HepG2 (cell line): ENCODE results near the gene LIF. TPM values are rescaled to one million over a fixed set of nuclear protein-coding genes. Genes with fewer than 3 reads are reported as not detected.
A peak's percentile ranks its signal among the peaks of the same experiment; 100 is the strongest.

ENCODE experiments used
- EP300 ChIP-seq, 3 experiments: sonication (generic) in 1 of 3; formaldehyde crosslinking in 1 of 3; IDR thresholded peaks; 2 replicates each; pipeline versions ENCODE4 v1.5.1 to v1.6.1; 2011 to 2020; ENCODE audit warnings: low read depth in 2 of 3, low read length in 2 of 3, borderline replicate concordance in 1 of 3, improper control_type of control experiment in 1 of 3, mild to moderate bottlenecking in 1 of 3, missing genetic modification reagents in 1 of 3, moderate library complexity in 1 of 3
- IRF2 ChIP-seq: IDR thresholded peaks from 2 replicates; pipeline ENCODE4 v1.6.1; 2018; ENCODE audit warnings: missing genetic modification reagents, missing compliant biosample characterization
- KAT7 ChIP-seq: IDR thresholded peaks from 2 replicates; pipeline ENCODE4 v1.6.1; 2018; ENCODE audit warnings: borderline replicate concordance, missing compliant biosample characterization
- MXD4 ChIP-seq: IDR thresholded peaks from 2 replicates; pipeline ENCODE4 v1.6.1; 2016; ENCODE audit warnings: mild to moderate bottlenecking, missing biosample characterization, missing genetic modification reagents
- SMAD3 ChIP-seq: sonication (generic); formaldehyde crosslinking; IDR thresholded peaks from 2 replicates; pipeline ENCODE4 v1.4.0; 2020; ENCODE audit warnings: missing genetic modification reagents
- SRSF9 ChIP-seq: fragments of 200-400 bp; formaldehyde crosslinking; IDR thresholded peaks from 2 replicates; pipeline ENCODE4 v1.6.1; 2018; ENCODE audit warnings: borderline replicate concordance, mild to moderate bottlenecking, low read depth, low read length; ENCODE audit not compliant: insufficient read depth, poor library complexity, severe bottlenecking
- TSC22D2 ChIP-seq: sonication (generic); formaldehyde crosslinking; IDR thresholded peaks from 2 replicates; pipeline ENCODE4 v1.5.1; 2020; ENCODE audit warnings: missing genetic modification reagents, mild to moderate bottlenecking, borderline replicate concordance
- ZNF234 ChIP-seq: sonication (generic); formaldehyde crosslinking; conservative IDR thresholded peaks from 2 replicates; pipeline ENCODE4 v1.5.1; 2020; ENCODE audit warnings: mild to moderate bottlenecking, missing genetic modification reagents
- ZNF484 ChIP-seq: sonication (generic); formaldehyde crosslinking; IDR thresholded peaks from 2 replicates; pipeline ENCODE4 v1.5.1; 2020; ENCODE audit warnings: mild to moderate bottlenecking, low read depth, missing genetic modification reagents, borderline replicate concordance
- polyA plus RNA-seq, 8 experiments: library from polyadenylated mRNA; depleted of rRNA in 3 of 8; stranded (reverse) in 7 of 8; unstranded in 1 of 8; fragments of >200 nt; fragmentation: Illumina TruSeq in 4 of 8; extraction: Trizol in 4 of 8; gene quantifications; 2 replicates each; pipeline versions ENCODE4 v1.2.1 to v1.2.3, GENCODE V29; 2011 to 2016; ENCODE audit warnings: low read depth in 4 of 8, missing spikeins in 1 of 8, mixed read lengths in 1 of 8; ENCODE audit not compliant: insufficient read depth in 1 of 8
- total RNA-seq, 5 experiments: library from RNA; depleted of rRNA; stranded (reverse); fragments of >200 nt; fragmentation: Illumina TruSeq; extraction: Trizol; gene quantifications; 2 replicates each; pipeline ENCODE4 v1.2.3, GENCODE V29; 2016; ENCODE audit warnings: low read depth in 1 of 5
- TF ChIP-seq, protein P1 (sequence below): sonication (generic); formaldehyde crosslinking; IDR thresholded peaks from 2 replicates; pipeline ENCODE4 v1.4.0; 2020; ENCODE audit warnings: missing genetic modification reagents
- TF ChIP-seq, protein P2 (sequence below): sonication (generic); formaldehyde crosslinking; IDR thresholded peaks from 2 replicates; pipeline ENCODE4 v1.5.0; 2020; ENCODE audit warnings: mild to moderate bottlenecking, missing genetic modification reagents, borderline replicate concordance
- TF ChIP-seq, protein P3 (sequence below): sonication (generic); formaldehyde crosslinking; IDR thresholded peaks from 2 replicates; pipeline ENCODE4 v1.5.0; 2020; ENCODE audit warnings: missing genetic modification reagents
- TF ChIP-seq, protein P4 (sequence below): sonication (generic); formaldehyde crosslinking; IDR thresholded peaks from 2 replicates; pipeline ENCODE4 v1.4.0; 2020; ENCODE audit warnings: mild to moderate bottlenecking, missing genetic modification reagents
- TF ChIP-seq, protein P5 (sequence below): IDR thresholded peaks from 2 replicates; pipeline ENCODE4 v1.6.1; 2016; ENCODE audit warnings: missing compliant biosample characterization, missing genetic modification reagents, borderline replicate concordance

The LIF gene
- total and polyA plus RNA-seq, 2 of the 13 experiments (the other 11 are each of a cell fraction or from before 2014, with no cell fraction given): 3.6 to 8.5 TPM

DNA sequence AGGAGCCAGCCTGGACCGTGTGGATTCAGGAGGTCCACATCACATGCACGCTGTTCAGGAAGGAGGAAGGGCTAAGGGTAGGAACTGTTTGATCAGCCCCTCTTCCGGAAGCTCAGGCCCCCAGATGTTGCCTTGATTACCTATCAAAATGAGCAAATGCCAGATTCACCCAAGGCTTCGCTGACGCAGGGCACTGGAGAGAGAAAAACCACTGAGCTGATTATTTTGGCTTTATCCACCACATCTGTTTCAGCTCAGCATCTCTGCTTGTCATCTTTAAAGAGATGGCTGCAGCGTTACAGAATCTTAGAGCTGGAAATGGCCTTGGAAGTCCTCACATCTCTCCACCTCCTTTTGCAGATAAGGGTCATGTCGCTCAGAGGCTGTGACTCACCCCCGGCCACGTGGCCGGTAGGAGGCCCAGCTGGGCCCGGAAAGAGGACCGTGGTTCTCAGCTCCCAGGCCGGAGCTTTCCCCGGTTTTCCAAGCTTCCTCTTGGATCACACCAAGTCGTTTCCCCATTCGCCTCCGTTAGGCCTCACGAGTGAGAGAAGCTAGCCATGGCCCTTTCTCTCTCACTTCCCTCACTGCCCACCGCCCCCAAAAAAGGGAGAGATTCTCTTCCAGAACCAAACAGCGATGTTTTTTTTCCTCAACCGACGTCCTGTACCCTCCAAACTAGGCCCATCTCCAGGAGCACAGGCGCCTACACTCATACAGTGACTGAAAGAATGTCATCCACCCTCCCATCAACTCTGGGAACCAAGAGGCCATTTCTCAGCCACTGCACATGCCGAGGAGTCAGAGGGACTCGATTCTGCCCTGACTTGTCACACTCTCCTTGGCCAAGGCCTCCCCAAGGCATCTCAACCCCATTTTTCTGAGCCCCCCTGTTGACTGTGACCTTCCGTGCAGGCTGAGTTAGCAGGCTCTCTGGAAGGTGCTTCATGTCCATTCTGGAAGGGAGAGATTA, 37.6 kb downstream of the LIF start (continued):
- TF ChIP-seq, protein P1, sequence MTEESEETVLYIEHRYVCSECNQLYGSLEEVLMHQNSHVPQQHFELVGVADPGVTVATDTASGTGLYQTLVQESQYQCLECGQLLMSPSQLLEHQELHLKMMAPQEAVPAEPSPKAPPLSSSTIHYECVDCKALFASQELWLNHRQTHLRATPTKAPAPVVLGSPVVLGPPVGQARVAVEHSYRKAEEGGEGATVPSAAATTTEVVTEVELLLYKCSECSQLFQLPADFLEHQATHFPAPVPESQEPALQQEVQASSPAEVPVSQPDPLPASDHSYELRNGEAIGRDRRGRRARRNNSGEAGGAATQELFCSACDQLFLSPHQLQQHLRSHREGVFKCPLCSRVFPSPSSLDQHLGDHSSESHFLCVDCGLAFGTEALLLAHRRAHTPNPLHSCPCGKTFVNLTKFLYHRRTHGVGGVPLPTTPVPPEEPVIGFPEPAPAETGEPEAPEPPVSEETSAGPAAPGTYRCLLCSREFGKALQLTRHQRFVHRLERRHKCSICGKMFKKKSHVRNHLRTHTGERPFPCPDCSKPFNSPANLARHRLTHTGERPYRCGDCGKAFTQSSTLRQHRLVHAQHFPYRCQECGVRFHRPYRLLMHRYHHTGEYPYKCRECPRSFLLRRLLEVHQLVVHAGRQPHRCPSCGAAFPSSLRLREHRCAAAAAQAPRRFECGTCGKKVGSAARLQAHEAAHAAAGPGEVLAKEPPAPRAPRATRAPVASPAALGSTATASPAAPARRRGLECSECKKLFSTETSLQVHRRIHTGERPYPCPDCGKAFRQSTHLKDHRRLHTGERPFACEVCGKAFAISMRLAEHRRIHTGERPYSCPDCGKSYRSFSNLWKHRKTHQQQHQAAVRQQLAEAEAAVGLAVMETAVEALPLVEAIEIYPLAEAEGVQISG (CRISPR knock-in tag): peak; percentile 64
- TF ChIP-seq KAT7 (CRISPR knock-in tag): no peak
- TF ChIP-seq SRSF9: no peak
- no peak for TF ChIP-seq TSC22D2 (CRISPR knock-in tag)
- TF ChIP-seq, protein P2, sequence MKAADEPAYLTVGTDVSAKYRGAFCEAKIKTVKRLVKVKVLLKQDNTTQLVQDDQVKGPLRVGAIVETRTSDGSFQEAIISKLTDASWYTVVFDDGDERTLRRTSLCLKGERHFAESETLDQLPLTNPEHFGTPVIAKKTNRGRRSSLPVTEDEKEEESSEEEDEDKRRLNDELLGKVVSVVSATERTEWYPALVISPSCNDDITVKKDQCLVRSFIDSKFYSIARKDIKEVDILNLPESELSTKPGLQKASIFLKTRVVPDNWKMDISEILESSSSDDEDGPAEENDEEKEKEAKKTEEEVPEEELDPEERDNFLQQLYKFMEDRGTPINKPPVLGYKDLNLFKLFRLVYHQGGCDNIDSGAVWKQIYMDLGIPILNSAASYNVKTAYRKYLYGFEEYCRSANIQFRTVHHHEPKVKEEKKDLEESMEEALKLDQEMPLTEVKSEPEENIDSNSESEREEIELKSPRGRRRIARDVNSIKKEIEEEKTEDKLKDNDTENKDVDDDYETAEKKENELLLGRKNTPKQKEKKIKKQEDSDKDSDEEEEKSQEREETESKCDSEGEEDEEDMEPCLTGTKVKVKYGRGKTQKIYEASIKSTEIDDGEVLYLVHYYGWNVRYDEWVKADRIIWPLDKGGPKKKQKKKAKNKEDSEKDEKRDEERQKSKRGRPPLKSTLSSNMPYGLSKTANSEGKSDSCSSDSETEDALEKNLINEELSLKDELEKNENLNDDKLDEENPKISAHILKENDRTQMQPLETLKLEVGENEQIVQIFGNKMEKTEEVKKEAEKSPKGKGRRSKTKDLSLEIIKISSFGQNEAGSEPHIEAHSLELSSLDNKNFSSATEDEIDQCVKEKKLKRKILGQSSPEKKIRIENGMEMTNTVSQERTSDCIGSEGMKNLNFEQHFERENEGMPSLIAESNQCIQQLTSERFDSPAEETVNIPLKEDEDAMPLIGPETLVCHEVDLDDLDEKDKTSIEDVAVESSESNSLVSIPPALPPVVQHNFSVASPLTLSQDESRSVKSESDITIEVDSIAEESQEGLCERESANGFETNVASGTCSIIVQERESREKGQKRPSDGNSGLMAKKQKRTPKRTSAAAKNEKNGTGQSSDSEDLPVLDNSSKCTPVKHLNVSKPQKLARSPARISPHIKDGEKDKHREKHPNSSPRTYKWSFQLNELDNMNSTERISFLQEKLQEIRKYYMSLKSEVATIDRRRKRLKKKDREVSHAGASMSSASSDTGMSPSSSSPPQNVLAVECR (CRISPR knock-in tag): no peak
- no peak for TF ChIP-seq SMAD3
- no peak for TF ChIP-seq ZNF484 (CRISPR knock-in tag)
- TF ChIP-seq EP300 (IDR thresholded peaks at IDR 0.05; ENCODE audit: low read depth in 2 of 2, low read length in 2 of 2): peak in 1 of 2 experiments; percentile 45; a peak in 1 of 4 replicates
- peak; percentile 35; the same call in 1 of the 2 replicates for TF ChIP-seq EP300 (CRISPR knock-in tag; IDR thresholded peaks at IDR 0.05; ENCODE audit: borderline replicate concordance)
- TF ChIP-seq MXD4: peak; percentile 61; the same call in 1 of the 2 replicates
- TF ChIP-seq, protein P3, sequence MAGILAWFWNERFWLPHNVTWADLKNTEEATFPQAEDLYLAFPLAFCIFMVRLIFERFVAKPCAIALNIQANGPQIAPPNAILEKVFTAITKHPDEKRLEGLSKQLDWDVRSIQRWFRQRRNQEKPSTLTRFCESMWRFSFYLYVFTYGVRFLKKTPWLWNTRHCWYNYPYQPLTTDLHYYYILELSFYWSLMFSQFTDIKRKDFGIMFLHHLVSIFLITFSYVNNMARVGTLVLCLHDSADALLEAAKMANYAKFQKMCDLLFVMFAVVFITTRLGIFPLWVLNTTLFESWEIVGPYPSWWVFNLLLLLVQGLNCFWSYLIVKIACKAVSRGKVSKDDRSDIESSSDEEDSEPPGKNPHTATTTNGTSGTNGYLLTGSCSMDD (CRISPR knock-in tag): no peak
- TF ChIP-seq, protein P4, sequence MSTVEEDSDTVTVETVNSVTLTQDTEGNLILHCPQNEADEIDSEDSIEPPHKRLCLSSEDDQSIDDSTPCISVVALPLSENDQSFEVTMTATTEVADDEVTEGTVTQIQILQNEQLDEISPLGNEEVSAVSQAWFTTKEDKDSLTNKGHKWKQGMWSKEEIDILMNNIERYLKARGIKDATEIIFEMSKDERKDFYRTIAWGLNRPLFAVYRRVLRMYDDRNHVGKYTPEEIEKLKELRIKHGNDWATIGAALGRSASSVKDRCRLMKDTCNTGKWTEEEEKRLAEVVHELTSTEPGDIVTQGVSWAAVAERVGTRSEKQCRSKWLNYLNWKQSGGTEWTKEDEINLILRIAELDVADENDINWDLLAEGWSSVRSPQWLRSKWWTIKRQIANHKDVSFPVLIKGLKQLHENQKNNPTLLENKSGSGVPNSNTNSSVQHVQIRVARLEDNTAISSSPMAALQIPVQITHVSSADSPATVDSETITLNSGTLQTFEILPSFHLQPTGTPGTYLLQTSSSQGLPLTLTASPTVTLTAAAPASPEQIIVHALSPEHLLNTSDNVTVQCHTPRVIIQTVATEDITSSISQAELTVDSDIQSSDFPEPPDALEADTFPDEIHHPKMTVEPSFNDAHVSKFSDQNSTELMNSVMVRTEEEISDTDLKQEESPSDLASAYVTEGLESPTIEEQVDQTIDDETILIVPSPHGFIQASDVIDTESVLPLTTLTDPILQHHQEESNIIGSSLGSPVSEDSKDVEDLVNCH (CRISPR knock-in tag): no peak
- TF ChIP-seq IRF2 (CRISPR knock-in tag): 0 out of 2 replicates have a peak, but pooled peaks have one; percentile 32
- TF ChIP-seq, protein P5, sequence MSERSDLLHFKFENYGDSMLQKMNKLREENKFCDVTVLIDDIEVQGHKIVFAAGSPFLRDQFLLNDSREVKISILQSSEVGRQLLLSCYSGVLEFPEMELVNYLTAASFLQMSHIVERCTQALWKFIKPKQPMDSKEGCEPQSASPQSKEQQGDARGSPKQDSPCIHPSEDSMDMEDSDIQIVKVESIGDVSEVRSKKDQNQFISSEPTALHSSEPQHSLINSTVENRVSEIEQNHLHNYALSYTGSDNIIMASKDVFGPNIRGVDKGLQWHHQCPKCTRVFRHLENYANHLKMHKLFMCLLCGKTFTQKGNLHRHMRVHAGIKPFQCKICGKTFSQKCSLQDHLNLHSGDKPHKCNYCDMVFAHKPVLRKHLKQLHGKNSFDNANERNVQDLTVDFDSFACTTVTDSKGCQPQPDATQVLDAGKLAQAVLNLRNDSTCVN (CRISPR knock-in tag): no peak
- no peak for TF ChIP-seq ZNF234 (CRISPR knock-in tag)
